Duodenal mucosa (tissue), 2 donors: ENCODE measurements around the gene ATPAF1.

Experiments used
- H3K27ac ChIP-seq: one replicate; pipeline ENCODE4 v1.7.0; 2013; ENCODE audit warnings: low read depth, low read length
- H3K27me3 ChIP-seq, 2 donors: one replicate each; pipeline ENCODE4 v1.7.0; 2013; ENCODE audit warnings: low read length in 2 of 2, control low read depth in 1 of 2; ENCODE audit not compliant: insufficient read depth in 2 of 2, control insufficient read depth in 1 of 2
- H3K36me3 ChIP-seq, 2 donors: one replicate each; pipeline ENCODE4 v1.7.0; 2013; ENCODE audit warnings: low read length in 2 of 2, control low read depth in 1 of 2; ENCODE audit not compliant: insufficient read depth in 2 of 2, control insufficient read depth in 1 of 2
- H3K4me1 ChIP-seq, 2 donors: one replicate each; pipeline ENCODE4 v1.7.0; 2013; ENCODE audit warnings: low read length in 2 of 2, control low read depth in 1 of 2; ENCODE audit not compliant: insufficient read depth in 2 of 2, control insufficient read depth in 1 of 2
- H3K4me3 ChIP-seq, 2 donors: one replicate each; pipeline ENCODE4 v1.7.0; 2013; ENCODE audit warnings: low read length in 2 of 2, low read depth in 1 of 2
- H3K9ac ChIP-seq, 2 donors: one replicate each; pipeline ENCODE4 v1.7.0; 2013; ENCODE audit warnings: low read length in 2 of 2, low read depth in 1 of 2
- H3K9me3 ChIP-seq, 2 donors: one replicate each; pipeline ENCODE4 v1.7.0; 2013; ENCODE audit warnings: low read length in 2 of 2, control low read depth in 1 of 2; ENCODE audit not compliant: control insufficient read depth in 1 of 2

Gene ATPAF1

GRCh38 chr1:46682064-46682463 is 13.9 kb upstream of the ATPAF1 start:
- H3K27ac ChIP-seq, result no peak overlapping the region
- no peaks in the 10 kb centered on the region for H3K27me3 ChIP-seq
- H3K36me3 ChIP-seq, result peaks cover 42 to 82% of the 10 kb centered on the region in 2 donors

GRCh38 chr1:46681333-46682034 is 13.3 kb upstream of the ATPAF1 start:
- H3K27ac ChIP-seq, result no peak overlapping the region
- H3K27me3 ChIP-seq, result no peaks in the 10 kb centered on the region
- H3K4me3 ChIP-seq, result no peak overlapping the region
- H3K36me3 ChIP-seq, result peaks cover 42 to 83% of the 10 kb centered on the region in 2 donors
- H3K9ac ChIP-seq, result no peak overlapping the region
- H3K9me3 ChIP-seq, result no peaks in the 10 kb centered on the region
- H3K4me1 ChIP-seq, result peaks cover 7 to 18% of the 10 kb centered on the region in 2 donors

More at GRCh38 chr1:46682064-46682463, 13.9 kb upstream of the ATPAF1 start:
- Histone ChIP-seq H3K4me1 (peaks cover 13 to 24% of the 10 kb centered on the region in 2 donors), H3K9me3 (no peaks in the 10 kb centered on the region), H3K4me3 (no peak overlapping the region), H3K9ac (no peak overlapping the region)

- Histone ChIP-seq H3K36me3 (peaks cover 46 to 86% of the 10 kb centered on the region in 2 donors), H3K4me3 (no peak overlapping the region), H3K4me1 (peaks cover 0 to 16% of the 10 kb centered on the region in 2 donors), H3K9me3 (no peaks in the 10 kb centered on the region), H3K9ac (no peak overlapping the region), H3K27me3 (no peaks in the 10 kb centered on the region), H3K27ac (no peak overlapping the region)
Measured at GRCh38 chr1:46679789-46680573, 11.8 kb upstream of the ATPAF1 start.

- no peaks in the 10 kb centered on the region for H3K9me3 ChIP-seq
- H3K4me3 ChIP-seq, result no peak overlapping the region
- H3K36me3 ChIP-seq, result peaks cover 32 to 75% of the 10 kb centered on the region in 2 donors
- no peak overlapping the region for H3K9ac ChIP-seq
- no peaks in the 10 kb centered on the region for H3K27me3 ChIP-seq
- peaks cover 0 to 15% of the 10 kb centered on the region in 2 donors for H3K4me1 ChIP-seq
- no peak overlapping the region for H3K27ac ChIP-seq
Measured at GRCh38 chr1:46677339-46677738, 9.2 kb upstream of the ATPAF1 start.

- no peak overlapping the region for H3K9ac ChIP-seq
- peaks cover 24 to 68% of the 10 kb centered on the region in 2 donors for H3K36me3 ChIP-seq
- H3K27me3 ChIP-seq, result no peaks in the 10 kb centered on the region
- H3K4me3 ChIP-seq, result no peak overlapping the region
- no peak overlapping the region for H3K27ac ChIP-seq
- peaks cover 0 to 9% of the 10 kb centered on the region in 2 donors for H3K4me1 ChIP-seq
- no peaks in the 10 kb centered on the region for H3K9me3 ChIP-seq
Measured at GRCh38 chr1:46676531-46676930, 8.4 kb upstream of the ATPAF1 start.

- no peaks in the 10 kb centered on the region for H3K27me3 ChIP-seq
- H3K27ac ChIP-seq, result no peak overlapping the region
- no peaks in the 10 kb centered on the region for H3K9me3 ChIP-seq
- peak overlapping the region in 1 of 2 donors; percentile 19 for H3K9ac ChIP-seq
- peaks cover 0 to 8% of the 10 kb centered on the region in 2 donors for H3K4me1 ChIP-seq
- peaks cover 23 to 61% of the 10 kb centered on the region in 2 donors for H3K36me3 ChIP-seq
- H3K4me3 ChIP-seq, result no peak overlapping the region
Measured at GRCh38 chr1:46675549-46676314, 7.6 kb upstream of the ATPAF1 start.

- no peaks in the 10 kb centered on the region for H3K27me3 ChIP-seq
- no peaks in the 10 kb centered on the region for H3K9me3 ChIP-seq
- H3K9ac ChIP-seq, result no peak overlapping the region
- H3K4me1 ChIP-seq, result peaks cover 2 to 8% of the 10 kb centered on the region in 2 donors
- peaks cover 14 to 45% of the 10 kb centered on the region in 2 donors for H3K36me3 ChIP-seq
- no peak overlapping the region for H3K4me3 ChIP-seq
- H3K27ac ChIP-seq, result no peak overlapping the region
Measured at GRCh38 chr1:46673749-46674182, 5.6 kb upstream of the ATPAF1 start.

- H3K27me3 ChIP-seq, result no peaks in the 10 kb centered on the region
- H3K9ac ChIP-seq, result no peak overlapping the region
- peaks cover 6 to 8% of the 10 kb centered on the region in 2 donors for H3K4me1 ChIP-seq
- no peak overlapping the region for H3K4me3 ChIP-seq
- H3K36me3 ChIP-seq, result peaks cover 9 to 34% of the 10 kb centered on the region in 2 donors
- H3K9me3 ChIP-seq, result no peaks in the 10 kb centered on the region
- no peak overlapping the region for H3K27ac ChIP-seq
Measured at GRCh38 chr1:46672696-46673095, 4.5 kb upstream of the ATPAF1 start.

- H3K4me1 ChIP-seq, result peaks cover 17 to 20% of the 10 kb centered on the region in 2 donors
- no peaks in the 10 kb centered on the region for H3K27me3 ChIP-seq
- H3K9me3 ChIP-seq, result no peaks in the 10 kb centered on the region
- no peak within 1 kb of the TSS for H3K9ac ChIP-seq
- peaks cover 9 to 24% of the 10 kb centered on the region in 2 donors for H3K36me3 ChIP-seq
- H3K27ac ChIP-seq, result no peak within 1 kb of the TSS
- no peak within 1 kb of the TSS for H3K4me3 ChIP-seq
Measured at GRCh38 chr1:46671554-46671953, 3.4 kb upstream of the ATPAF1 start, which contains the start of gene TEX38. Gene TEX38 (plus strand): TSS chr1:46671854. CDS start chr1:46671935, 81 bp downstream.
